COLO668 (cell line): Measurements from ENCODE around the gene B9D1.
A peak's percentile ranks its signal among the peaks of the same experiment; 100 is the strongest.

Source experiments
- DNase-seq: peaks from one replicate; lab custom pipeline; 2025; ENCODE audit not compliant: unreplicated experiment; lab: John Stamatoyannopoulos, UW

The B9D1 gene

DNA sequence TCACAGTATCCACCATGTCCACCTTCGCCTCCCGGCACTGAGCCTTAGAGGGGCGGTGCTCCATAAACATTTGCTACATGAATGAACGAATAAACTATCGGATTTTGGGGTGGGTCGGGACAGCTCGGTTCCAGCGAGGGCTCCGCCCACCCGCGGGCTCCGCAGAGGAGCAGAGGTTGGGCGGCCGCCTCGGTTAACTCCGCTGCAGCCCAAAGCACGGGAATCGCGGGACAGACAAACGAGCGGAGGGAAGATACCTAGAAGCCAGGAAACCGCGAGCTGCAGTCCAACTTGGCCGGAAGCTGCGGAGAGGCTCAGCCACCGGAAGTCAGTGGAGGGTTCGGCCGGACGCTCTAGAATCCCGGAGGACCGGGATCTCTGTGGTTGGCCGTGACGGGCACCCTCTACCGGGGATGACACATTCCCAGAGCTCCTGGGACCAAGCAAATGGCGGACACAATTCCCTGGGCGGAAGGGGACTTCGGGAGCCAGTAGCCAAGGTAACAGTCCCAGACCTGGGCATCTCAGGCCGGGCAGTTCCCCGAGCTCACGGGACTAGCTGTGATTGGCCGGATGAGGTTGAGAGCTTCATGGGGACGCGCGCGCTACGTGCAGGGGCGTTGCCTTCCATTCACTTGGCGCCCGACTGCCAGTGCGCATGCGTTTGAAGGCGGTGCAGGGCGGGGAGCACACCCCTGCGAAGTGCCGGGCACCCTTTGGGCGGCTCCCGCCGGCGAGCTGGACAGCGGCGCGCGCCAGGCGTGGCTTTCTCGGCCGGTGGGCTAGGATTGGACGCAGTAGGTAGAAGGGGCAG is 15.3 kb upstream of the B9D1 start:
- peak; percentile 95 for DNase-seq

- peak; percentile 3 for DNase-seq
Observed at GRCh38 chr17:19376811-19377210, 14.3 kb upstream of the B9D1 start.

DNA sequence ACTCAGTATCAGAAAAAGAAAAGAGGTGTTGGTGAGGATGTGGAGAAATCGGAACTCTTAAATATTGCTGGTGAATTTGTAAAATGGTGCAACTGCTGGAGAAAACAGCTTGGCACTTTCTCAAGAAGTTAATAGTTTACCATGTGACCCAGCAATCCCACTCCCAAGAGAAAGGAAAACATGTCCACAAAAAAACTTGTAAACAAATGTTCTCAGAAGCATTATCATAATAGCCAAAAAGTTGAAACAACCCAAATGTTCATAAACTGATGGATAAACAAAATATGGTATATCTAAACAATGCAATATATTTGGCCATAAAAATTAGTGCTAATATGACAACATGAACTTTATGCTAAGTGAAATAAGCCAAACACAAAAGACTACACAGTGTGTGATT is 13.2 kb upstream of the B9D1 start:
- no peak for DNase-seq

DNA sequence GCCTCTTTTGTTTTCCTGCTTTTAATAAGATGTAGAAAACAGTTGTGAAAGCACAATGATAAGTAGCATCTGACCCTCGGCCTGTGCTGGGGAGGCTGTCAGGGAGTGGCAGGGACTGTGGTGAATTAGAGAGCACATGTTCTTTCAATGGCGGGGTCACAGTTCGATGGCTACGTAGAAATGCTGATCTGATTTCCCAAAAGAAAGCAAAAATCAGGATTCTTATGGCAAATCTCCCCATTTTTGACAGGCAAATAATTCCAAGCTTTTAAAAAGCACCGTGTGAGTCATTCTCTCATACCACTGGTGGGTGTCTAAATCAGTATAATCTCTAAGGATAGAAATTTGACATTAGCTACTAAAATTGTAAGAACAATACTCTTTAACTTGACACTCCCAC is 11.6 kb upstream of the B9D1 start:
- DNase-seq: no peak

GRCh38 chr17:19372866-19373504 is 10.5 kb upstream of the B9D1 start:
- no peak for DNase-seq

DNA sequence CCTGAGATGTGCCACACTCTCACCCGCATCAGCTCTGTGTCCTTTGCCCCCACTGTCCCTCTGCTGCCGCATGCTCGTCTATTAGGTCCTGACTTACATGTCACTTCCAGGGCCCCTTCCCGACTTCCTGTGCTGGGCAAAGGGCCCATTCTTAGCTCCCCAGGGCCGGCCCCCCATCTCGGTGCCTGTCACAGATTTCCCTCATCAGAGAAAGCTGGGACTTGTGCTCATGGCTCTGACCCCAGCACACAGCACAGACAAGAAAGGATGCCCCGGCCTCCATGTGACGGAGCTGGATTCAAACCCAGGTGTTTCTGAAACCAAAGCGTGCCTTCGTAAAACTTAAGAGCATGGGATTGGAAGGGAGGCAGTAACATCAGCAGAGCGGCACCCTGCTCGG is 9.9 kb upstream of the B9D1 start:
- DNase-seq: no peak

GRCh38 chr17:19372011-19372370 is 9.5 kb upstream of the B9D1 start:
- no peak for DNase-seq

DNA sequence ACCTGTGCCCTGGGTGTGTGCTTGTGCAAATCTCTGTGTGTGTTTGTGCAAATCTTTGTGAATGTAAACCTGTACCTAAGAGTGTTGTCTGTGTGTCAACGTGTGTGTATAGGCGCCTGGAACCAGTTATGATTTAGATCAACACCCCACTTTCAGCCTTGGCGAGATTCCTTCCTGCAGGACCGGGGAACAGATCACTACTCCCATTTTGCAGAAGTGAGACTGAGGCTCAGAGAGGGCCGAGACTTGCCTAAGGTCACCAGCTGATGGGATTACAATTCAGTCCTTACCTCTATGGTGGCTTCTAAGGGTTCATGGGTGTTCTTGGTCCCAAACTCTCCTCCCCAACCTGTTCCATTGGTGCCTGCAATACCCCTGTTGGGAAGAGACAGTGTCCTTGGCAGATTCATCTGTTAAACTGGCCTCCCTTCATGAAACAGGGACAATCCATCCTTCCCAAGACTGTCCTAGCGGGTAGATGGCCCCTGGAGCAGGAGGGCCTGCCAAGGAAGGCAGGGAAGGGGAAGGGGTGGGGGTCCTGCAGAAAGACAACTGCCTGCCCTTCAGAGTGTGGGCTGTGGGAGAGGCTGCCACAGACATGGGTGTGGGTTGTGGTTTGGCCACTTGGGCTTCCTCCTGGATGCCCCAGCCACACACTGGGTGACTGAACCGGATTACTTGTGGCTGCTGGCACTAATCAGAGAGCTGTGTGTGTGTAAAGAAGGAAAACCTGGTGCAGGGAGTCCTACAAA is 8.9 kb upstream of the B9D1 start:
- DNase-seq: no peak

GRCh38 chr17:19370493-19370960 is 8.0 kb upstream of the B9D1 start:
- DNase-seq: peak; percentile 43

GRCh38 chr17:19369846-19370492 is 7.4 kb upstream of the B9D1 start:
- no peak for DNase-seq

- DNase-seq: no peak
Observed at GRCh38 chr17:19369107-19369778, 6.7 kb upstream of the B9D1 start.

DNA sequence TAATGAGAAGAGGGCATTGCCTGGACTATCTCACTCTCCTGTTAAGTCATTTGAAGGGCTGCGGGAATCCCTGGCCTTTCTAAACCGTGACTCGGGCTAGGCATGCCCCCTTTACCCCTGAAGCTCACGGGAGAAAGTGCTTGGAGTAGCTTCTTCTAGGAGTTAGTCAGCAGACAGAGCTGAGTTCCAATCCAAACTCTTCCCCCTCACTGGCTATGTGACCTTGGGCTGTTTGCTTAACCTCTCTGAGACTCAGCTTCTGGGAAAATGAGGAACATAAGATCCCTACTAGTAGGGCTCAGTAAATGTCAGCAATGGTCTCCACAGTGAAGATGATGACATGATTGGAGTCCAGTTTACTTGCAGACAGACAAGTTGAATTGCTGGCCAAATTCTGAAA is 5.7 kb upstream of the B9D1 start:
- no peak for DNase-seq

- DNase-seq: no peak
Observed at GRCh38 chr17:19366637-19366972, 4.1 kb upstream of the B9D1 start.

DNA sequence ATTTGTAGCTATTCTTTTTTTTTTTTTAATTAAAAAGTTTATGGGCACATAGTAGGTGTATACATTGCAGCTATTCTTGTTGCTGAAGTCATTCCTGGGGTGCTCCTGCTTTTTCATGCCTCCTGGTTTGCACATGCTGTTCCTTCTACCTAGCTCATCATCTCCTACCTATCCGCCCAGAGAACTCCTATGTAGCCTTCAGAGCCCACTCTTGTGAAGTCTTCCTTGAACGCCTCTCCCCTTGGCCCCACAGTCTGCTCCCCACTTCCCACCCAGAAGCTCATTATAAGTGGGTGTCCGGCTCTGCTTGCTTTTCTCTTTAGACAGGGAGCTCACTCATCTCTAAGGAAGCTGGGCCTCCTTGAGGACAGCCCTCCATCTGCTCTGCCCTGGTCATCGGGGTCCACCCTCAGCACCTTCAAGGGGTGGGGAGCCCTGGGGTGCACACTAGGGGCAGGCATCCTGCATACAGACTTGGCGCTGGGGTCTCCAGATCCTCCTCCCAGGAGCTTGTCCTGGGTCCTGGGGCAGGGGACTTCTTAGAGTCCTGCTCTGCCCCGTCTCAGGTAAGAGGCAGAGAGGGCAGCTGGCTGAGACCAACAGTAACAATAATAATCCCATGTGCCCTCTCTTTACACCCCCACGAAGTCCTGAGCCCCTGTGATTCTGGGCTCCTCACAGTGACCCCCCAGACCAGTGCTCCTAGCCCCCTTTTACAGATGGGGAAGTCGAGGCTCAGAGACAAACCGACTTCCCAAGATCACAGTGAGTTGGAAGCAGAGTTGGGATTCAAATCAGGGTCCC is 3.5 kb upstream of the B9D1 start:
- DNase-seq: no peak

- no peak for DNase-seq
Observed at GRCh38 chr17:19365499-19365817, 2.9 kb upstream of the B9D1 start.

DNA sequence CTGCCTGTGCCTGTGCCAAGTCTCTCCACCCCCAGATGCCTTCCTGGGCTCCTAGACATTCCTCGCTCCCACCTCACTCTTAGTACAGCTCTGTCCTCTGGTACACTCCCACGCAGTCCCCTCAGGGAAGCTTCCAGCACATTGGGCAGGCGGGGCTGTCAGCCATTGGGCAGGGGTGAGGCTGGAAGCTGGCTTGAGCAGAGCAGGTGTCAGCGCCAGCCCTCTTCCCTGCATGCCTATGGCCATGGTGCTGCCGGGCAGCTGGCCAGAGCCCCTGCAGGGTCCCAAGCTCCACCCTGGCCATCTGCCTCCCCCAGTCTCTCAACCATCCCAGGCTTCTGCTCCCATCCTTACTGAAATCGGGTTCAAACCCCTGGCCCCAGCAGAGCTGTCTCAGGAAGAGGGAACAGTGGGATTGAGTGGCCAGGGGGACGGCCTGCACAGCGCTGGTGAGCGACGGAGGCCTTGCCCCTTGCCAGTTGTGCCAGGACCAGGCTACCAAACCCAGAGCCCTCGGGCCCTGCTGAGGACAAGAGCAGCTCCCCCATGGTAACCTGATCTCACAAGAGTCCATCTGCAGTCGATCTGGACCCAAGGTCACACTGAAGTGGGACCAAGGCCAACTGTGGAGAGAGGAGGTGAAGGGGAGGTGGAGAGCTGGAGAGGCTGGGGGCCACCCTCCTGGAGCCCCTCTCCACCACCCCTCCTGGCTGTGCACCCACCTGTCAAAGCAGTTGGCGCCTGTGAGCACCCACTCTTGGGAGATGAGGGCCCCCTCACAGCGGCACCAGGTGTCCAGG is 2.4 kb upstream of the B9D1 start:
- DNase-seq: no peak

DNA sequence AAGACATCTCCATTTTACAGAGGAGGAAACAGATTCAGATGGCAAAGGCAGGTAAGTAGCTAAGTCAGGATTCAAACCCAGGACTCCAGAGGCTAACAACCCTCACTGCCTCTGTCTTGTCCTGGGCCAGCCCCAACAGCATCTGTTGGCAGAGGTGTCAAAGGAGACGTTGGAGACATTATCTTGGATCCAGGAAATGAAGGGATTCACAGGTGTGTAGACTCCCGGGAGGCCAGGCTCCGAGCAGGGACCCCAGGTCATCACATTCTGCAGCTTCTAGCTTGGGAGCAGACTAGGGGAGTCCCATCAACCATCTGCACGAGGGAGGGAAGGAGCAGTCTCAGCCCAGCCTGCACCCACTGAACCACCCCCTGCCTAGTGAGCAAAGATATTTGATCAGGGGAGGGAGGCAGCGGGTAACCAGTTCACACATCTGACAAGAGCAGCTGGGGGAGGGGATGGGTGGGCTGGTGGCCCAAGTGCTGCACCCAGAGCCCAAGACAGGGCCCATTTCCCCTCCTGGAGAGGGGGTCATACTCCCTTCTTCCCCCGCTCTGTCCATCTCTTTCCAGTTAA is 1.0 kb upstream of the B9D1 start:
- DNase-seq: no peak

DNA sequence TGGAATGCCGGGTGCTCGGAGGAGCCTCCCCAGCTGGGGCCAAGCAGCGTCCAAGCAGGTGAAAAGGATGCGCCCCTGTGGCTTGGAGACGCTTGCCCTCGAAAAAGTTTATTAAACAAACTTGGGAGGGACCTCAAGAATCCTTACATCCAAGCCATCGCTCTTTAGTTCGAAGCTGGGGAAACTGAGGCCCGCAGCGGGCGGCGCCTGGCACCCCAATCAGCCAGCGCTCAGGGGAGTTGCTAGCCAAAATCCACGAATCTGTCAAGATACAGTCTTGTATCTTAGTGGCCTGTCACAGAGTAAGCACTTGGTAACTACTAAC is 553 bp upstream of the B9D1 start:
- DNase-seq: no peak

DNA sequence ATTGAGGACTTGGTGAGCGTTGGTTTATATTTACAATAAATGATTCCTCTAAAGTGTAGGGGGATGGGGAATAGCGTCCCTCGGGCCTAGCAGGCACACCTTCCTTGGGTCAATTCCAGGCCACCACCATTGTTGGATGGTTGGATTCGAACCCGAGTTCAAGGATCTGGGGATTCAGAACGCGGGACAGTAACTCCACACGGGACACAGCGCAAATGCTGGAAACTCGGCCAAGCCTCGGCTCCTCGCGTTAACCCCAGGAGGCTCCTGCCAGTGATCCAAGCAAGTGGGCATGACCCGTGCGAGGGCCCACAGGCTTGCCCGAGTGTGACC is 613 bp downstream of the B9D1 start:
- no peak for DNase-seq

DNA sequence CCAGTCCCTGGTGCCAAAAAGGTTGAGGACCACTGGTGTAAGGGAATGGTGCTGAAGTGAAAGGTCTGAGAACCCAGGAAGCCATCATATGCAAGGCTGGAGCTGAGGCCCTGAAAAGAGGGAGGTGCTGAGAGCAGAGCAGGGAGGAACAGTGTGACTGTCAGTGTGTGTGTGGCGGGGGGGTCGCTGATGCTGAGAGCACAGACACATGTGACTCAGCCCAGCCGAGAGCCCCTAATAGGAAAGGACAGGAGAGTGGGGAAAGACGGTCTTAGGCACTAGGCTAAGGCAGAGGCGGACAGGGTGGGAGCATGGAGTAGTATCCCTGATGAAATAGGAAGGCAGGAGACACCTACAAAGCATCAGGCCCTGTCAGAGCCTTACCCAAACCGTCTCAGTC is 1.2 kb downstream of the B9D1 start:
- DNase-seq: no peak
